DOHH2 (cell line): Measurements from ENCODE around the gene LZTR1.
"Not testable (repeated sequence)": the region's sequence is repeated elsewhere in the genome, so short reads cannot be mapped to it uniquely, and the experiment has no call there.

Experiments
- EZH2phosphoT487 ChIP-seq: fragments of 200-600 bp; sonication (generic); IDR thresholded peaks from 2 replicates; pipeline ENCODE4 v1.6.1; 2017; ENCODE audit warnings: borderline replicate concordance, mild to moderate bottlenecking, antibody characterized with exemption, low read length, moderate library complexity, mixed read lengths
- TF ChIP-seq, protein P1 (sequence below): fragments of 200-600 bp; sonication (generic); IDR thresholded peaks from one replicate; pipeline ENCODE4 v1.5.1; 2014; ENCODE audit warnings: antibody characterized with exemption, mild to moderate bottlenecking, low read depth, low read length; ENCODE audit not compliant: poor library complexity, severe bottlenecking

- TF ChIP-seq, protein P1, sequence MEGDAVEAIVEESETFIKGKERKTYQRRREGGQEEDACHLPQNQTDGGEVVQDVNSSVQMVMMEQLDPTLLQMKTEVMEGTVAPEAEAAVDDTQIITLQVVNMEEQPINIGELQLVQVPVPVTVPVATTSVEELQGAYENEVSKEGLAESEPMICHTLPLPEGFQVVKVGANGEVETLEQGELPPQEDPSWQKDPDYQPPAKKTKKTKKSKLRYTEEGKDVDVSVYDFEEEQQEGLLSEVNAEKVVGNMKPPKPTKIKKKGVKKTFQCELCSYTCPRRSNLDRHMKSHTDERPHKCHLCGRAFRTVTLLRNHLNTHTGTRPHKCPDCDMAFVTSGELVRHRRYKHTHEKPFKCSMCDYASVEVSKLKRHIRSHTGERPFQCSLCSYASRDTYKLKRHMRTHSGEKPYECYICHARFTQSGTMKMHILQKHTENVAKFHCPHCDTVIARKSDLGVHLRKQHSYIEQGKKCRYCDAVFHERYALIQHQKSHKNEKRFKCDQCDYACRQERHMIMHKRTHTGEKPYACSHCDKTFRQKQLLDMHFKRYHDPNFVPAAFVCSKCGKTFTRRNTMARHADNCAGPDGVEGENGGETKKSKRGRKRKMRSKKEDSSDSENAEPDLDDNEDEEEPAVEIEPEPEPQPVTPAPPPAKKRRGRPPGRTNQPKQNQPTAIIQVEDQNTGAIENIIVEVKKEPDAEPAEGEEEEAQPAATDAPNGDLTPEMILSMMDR: not testable (repeated sequence)
- TF ChIP-seq EZH2phosphoT487: not testable (repeated sequence)
Measured at GRCh38 chr22:20935780-20936539, 46.1 kb upstream of the LZTR1 start.
